NCI-H2081 (cell line): ENCODE data around the gene CDK6.

Source experiments
- DNase-seq, 2 experiments: peaks; one replicate each; lab custom pipeline; 2025; lab: John Stamatoyannopoulos, UW

The CDK6 gene

DNA sequence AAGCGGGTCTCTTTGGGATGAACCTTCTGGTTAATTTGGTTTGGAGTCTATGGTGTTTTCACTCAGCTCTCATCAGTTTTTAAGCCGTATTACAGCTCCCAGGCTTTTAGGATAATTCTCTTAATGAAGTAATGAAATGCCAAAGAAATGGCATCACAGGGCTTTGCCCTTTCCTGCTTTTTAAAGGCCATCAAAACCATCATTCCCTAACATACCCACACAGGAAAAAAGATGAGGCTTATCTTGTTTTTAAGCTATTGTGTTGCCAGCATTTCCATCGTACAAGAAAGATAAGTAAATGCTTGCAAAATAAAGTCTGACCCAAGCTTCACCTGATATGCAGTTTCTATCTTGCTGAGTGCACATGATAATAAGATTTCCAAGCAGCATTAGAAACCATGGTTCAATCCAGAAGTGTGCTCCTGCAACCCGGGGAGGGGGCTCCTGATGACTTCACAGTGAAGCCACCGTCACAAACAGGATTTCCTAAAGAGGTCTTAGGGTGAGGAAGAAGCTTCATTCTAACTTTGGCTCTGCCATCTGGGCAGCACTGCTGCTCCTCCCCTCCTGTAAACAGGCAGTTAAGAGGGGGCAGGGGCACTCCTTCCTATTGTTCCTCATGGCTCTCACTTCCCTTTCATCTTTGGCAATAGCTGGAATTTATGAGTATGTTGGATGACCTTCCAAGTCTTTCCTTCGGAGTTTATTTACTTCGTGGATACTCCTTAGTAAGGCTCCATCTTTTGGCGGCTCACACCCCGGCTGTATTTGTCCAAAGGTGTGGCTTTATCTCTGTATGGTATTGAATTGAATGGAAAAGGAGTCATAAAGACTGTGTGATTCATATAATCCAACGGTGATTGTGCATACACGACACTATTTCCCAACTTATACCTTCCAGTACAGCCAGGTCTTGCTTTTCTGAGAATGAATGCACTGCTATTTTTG, 191.0 kb downstream of the CDK6 start:
- peak in 1 of 2 experiments; percentile 3 for DNase-seq

DNA sequence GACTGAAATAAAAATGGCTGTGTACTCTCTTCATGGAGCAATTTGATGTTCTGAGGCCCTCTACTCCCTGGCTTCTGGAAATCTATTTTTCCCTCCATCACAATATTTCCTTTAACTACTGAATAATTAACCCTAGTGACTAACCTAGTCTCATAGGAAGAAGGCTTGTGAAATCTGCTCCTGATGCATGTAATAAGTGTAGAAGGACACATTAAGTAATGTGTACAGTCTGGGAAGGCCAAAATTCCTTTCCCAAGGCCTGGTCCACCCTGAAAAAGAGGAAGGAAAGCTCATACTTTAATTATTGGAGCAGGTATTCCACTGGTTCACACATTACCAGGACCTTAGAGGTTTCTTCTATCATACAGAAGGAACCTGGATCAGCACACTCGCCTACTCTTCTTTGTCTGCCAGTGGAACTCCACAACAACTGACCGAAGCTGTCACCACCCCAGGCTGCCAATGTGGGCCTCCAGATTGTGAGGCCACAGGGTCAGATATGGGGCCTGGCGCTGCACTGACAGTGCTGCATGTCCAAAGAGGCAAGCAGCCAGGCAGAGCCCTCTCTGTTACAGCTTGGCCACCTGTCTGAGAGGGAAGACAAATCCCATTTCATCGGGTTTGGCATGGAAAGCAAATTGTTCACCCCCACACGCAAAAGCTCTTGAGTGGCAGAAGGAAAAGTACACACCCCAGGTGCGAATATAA, 191.8 kb downstream of the CDK6 start:
- no peak for DNase-seq

DNA sequence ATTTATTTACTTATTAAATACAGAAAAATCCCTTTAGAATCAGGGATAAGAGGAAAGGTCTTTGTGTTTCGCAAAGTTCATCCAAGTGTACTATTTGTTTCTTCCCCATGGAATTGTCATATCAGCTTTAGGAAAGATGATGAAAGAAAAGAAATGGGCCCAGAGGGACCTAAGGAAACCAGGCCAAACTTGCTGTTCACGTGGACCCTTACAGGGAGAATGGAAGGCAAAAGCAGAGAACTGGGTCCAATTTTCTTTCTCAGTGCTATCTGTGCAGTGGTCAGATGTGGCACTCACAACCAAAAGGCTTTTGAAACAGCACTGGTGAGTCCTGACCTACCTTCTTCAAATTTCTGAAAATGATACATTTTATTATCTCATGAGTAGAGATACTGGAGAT, 192.6 kb downstream of the CDK6 start:
- DNase-seq, result no peak

DNA sequence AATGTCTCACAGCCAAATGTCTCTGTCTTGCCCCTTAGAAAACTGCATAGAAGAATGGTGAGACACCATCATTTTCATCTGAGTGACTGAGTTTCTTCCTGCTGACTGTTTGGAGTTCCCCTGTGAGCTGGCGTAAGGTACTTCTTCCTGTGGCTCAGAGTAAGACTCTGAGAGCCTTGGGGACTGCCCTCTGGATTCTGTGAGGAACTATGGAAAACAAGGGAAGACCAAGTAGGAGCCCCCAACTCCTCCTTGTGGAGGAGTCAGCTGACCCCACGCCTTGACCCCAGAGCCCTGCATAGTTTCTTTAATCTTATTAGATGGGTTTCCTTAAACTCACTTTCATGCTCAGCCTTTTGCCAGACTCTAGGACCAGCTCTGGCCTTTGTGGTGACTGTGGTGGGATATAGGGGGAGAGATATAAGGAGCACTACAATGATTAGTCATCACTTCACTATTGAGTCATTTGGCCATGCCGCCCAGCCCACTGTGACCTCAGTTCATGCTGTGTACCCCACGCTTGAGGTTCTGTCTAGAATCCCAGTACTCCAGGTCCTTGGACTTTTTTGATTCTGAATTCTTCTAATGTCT, 194.4 kb downstream of the CDK6 start:
- no peak for DNase-seq

DNA sequence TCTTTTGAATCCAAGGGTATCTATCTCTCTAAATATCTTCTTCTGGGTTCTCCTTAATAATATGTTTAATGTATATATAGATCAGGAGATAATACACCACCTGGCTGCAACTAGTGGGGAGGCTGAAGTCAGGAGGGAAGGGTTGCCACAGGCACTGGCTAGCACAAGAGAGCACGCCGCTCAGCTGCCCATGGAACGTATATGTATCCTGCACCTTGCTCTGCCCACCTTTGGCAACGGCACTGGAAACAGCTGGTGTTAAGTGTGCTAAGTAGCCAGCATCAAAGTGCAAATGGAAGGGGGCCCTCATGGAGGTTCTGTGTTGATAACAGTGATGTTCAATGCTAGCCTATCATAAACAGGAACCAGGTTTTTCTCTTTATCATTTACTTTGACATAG, 196.4 kb downstream of the CDK6 start:
- no peak for DNase-seq

DNA sequence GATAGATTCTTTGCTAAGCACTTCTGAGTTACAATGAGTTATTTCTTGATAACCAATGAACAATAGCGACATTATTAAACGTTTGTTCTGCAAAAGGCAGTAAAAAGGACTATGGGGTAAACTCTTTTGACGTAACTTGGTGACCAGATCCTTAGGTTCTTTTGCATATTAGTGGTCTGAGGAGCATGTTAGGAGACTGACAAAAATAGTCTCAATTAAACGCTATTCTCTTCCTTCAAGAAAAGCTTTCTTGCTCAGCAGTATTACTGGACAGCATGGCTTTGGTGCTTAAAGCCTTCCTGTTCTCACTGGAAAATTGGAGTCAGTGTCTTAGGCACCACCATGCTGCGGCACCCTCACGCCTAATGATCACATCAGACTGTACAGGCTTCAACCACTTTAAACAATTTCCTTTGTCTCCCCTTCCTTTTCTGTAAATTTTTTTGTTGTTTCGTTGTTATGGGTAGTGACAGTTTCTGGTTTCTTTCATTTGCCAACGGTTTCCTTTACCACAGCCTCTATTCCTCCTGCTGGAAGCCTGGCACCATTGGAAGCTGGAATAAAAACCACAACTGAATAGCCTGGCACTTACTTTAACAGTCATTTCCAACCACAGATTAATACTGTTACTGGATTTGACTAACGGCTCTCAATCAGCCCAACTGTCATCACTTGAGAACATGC, 197.0 kb downstream of the CDK6 start:
- no peak for DNase-seq

DNA sequence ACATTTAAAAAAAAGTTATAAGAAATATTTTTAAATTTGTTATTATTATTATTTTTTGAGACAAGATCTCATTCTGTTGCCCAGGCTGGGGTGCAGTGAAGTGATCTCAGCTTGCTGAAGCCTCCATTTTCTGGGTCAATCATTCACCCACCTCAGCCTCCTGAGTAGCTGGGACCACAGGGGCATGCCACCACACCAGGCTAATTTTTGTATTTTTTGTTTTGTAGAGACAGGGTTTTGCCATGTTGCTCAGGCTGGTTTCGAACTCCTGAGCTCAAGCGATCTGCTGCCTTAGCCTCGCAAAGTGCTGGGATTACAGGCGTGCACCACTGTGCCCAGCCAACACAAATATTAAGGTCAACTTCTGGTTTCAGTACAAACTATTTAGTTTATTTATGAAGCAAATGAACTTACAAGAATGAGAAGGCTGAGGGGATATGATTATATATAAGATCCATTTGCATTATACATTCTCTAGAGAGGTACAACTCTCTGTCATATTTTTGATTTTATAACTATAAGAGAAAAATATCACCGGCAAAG, 200.3 kb downstream of the CDK6 start:
- no peak for DNase-seq

DNA sequence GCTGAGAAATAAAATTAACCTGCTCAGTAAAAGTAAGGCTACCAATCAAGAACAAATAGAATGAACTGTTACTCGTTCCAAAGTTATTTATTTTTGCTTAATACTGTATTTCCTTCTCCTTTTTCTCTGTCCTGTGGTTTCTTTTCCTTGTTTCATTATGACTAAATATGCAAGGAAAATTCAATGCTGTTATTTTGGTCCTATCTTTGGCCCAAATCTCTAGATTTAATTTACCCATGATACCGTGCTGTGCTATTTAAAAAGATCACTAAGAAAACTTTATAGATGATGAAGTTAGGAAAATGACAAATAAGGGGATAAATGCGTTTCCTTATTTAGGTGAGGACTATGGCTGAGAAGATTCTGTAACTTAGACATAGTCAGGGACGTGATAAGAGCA, 200.8 kb downstream of the CDK6 start:
- no peak for DNase-seq

DNA sequence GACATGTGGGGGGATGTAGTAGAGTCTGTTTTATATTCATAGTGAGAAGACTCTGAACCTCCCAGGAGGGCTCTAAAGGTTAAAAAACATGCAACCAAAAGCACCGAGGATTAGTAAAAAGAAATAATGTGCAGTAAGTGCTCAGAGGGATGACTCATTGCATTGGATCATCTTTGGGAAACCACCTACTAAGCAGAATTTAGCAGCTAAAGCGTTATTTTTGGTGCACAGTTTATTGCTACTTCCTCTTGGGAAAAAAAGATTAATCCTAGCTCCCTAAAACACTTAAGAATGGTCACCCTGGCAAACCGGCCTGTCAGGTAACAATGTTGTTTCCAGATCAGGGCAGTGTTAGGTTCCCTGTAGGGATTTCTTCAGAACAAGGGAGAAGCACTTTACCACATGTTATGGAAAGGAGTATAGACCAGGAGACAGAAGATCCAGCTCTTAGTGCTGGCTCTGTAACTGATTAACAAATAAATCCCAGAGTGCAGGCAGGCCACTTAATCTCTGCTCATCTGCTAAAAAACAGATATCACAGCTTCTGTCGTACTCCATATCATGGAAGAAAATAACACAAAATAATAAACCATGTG, 201.4 kb downstream of the CDK6 start:
- DNase-seq, result no peak

DNA sequence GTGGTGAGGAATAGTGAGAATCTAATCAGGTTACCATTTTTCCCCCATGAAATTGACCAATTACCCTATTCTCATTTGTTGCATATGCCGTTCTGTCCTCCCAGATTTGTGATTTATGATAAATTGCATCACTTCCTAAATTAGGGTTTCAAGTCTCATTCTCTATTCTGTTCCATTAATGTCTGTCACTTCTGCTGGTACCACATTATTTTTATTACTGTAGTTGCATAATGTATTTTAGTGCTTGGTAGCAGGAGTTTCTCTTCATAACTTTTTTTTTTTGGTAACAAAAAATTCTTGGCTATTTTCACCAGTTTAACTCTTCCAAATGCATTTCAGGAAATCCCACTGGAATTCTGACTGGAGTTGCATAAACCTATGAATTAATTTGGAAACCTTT, 202.2 kb downstream of the CDK6 start:
- no peak for DNase-seq

DNA sequence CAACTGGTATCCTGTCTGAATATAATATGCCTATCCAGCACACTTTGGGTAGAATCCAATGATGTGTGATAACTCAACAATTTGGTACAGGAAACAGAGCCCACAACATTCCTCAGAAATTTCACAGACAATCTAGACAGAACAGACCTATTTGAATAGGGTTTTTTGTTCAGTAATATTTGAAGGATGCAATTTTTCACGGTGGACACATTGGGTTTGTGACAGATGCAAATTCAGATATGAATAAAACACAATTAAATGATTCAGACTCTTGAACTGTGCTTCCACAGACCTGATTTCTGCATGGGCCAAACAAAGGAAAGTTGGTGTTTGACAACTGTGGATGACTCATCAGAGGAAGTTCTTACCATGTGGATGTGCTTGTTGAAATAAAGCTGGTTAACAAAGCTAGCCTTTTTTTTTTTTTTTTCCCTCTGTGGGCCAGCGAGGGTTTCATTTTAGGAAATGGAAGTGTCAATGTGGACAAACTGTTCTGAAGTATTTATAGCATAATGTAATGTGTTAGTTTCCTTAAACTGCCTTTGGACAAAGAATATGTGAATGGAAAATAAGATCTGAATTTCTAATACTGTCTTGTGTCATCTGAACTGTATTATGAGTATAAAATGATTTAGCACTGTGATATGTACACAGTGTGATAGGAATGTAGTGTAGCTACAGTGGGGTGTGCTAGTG, 203.0 kb downstream of the CDK6 start:
- DNase-seq, result peak in 1 of 2 experiments; percentile 18

DNA sequence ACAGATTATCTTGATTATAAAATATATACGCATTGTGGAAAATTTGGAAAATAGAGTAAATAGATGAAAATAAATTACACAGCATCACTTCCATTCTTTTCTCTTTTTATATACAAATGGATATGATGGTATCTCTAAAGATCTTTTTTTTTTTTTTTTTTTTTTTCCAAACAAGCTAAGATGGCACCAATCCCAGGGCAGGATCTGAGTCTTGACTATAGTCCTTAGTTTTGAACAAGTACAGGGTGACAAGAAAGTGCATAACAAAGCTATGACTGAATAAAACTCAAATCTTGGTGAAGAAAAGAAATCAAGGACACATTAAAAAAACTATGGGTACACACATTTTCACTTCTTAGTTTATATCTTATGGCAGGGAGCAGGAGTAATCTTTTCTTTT, 203.6 kb downstream of the CDK6 start:
- DNase-seq, result no peak

DNA sequence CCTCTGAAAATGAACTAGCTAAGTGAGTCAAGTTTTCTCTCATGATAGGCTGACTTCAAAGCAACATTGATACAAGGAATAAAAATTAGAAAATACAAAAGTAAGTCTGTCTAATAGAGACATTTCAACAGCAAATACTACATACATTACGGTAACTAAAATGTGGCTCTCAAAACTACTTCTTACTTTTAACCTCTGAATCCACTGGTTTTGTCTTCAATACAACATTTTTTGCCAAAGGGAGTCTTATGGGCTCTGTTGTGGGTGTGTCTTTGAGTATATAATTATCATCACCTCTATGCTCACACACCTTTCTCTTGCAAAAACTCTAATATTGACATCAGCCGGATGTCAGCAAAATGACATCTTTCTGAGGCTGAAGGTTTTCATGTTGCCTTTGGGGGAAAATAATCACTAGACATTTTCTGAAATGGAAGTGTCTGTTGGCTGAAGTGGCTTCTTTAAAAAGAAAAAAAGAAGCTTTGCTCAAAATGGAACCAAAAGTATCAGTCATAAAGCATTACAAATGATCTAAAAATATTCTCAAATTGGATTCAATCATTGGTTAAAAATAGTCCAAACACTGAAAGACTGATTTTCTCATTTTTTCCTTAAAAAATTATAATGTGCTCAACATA, 204.4 kb downstream of the CDK6 start:
- DNase-seq, result no peak

DNA sequence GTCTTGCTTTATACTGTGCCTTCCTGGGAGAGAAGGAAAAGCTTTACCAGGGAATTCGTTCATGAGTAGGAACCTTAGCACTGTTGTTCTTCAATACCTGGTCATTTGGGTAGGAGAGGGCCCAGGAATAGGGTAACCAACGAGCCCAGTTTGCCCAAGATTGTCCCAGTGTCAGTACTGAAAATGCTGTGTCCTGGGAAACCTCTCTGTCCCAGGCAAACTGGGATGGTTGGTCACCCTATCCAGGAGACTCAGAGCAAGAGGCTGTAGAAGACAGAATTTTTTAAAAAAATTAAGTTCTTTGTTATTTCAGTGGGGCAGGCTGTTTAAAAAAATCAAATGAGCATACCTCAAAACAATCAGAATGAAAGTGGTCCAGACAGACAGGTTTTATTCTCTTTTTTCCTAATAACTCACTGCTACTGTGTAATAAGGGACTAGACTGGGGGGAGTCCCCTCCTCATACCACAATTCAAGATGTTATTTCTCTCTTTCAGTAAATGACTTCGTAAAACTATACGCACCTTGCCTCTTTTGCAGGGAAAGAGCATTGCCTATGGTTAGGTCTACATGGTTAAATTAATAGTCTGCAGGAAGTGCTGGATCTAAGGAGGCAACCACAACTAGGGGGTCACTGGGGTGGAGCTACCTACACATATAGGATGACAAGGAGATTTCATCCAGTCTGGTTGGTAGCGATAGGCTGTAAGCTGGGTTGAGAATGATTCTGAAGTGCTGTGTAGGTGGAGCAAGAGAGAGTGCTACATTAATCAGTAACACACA, 205.1 kb downstream of the CDK6 start:
- no peak for DNase-seq

DNA sequence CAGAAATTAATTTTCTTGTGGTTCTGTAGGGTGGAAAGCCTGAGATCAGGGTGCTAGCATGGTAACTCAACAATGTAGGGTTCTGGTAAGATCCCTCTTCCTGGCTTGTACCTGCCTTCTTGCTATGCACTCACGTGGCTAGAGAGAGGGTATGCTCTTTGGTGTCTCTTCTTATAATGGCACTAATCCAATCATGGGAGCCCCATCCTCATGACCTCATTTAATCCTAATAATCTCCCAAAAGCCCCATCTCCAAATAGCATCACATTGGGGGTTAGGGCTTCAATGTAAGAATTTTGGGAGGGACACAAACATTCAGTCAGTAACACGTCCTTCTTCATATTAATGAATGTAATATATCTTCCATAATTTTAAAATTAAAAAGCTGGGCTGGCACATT, 206.6 kb downstream of the CDK6 start:
- no peak for DNase-seq

DNA sequence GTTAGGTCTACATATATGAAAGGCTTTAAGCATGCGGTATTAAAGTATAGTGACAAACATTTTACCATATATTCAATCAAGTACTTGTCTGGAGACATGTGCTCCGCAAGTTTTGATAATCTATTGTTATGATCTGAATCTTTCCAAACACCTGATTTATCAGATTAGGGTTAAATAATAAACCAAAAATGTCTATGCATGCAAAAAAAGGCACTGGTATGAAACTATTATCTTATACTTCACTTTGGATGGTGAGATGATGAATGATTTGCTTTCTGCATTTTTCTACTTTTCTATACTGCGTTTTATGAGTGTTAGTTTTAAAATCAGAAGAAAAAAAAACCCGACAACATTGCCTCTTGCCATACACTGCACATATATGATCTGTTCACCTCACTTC, 208.4 kb downstream of the CDK6 start:
- DNase-seq, result no peak

DNA sequence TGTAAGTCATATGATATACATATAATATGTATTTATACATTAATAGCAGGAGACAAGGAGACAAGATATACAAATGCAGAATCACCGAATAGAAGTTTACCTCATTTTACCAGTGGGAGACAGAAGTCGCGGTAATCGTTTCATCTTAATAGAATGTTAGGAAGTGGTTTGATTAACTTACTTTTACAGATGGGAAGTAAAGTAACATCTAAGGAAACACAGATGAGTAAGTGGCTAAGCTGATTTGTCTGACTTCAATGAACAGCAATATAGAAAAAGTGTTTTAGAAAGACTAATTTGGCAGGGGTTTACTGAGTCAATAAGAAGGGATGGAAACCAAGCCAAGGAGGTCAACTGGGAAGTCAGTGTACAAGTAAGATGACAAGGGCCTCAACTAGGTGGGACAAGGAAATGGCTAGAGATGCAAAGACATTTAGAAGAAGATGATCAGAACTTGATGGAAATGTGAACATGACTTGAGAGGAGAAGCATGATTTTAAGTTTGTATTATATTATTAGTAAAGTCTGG, 210.0 kb downstream of the CDK6 start:
- no peak for DNase-seq

DNA sequence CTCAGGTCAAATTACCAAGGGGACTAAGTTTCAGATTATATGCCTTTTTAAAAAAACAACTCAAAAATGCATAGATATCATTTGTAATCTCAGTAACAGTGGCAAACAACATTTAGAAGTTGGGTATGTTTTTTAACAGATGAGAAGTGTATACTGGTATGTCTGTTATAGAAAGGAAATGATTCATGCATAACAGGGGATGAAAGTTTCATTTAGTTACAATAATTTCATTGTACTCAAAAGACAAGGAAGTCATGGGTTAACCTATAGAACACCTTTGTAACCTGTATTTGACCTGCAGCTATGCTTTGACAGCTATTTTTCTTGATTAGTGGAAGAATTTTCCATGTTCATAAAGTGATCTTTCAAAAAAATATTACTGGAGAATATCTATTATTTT, 210.8 kb downstream of the CDK6 start:
- no peak for DNase-seq

DNA sequence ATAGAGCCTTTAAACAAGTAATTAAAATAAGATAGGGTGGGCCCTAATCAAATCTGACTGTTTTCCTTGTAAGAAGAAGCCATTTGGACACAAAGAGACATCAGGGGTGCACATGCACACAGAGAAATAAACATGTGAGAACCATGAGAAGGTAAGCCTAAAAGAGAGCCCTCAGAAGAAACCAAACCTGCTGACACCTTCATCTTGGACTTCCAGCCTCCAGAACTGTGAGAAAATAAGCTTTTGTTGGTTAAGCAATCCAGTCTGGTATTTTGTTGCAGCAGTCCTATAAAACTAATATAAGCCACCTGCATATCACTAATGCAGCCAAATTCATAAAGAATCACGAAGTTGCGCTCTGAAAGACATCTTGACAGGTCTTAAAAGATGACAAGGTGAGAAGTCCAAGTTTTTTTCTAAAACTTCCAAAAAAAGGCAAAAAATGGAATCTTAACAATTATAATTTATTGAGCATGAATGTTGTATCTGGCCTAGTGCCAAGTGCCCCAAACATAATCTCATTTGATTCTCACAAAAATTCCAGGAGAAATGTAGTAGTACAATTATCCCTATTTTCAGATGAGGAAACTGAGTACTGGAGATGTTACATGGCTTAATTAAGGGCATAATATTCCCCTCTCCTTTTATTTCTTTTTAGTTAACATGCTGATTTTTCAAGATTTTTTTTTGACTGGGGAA, 211.9 kb downstream of the CDK6 start:
- no peak for DNase-seq
